Fibroblast of skin of scalp (primary cell): Measurements from ENCODE around the gene FGF1.

ENCODE experiments used
- DNase-seq: peaks from one replicate; pipeline ENCODE4 v3.0.0-alpha.2; 2013

Gene FGF1

GRCh38 chr5:142696379-142696778 lies 10.5 kb upstream of the FGF1 start:
- no peak for DNase-seq

- DNase-seq, result no peak
Observed at GRCh38 chr5:142694092-142694856, 8.4 kb upstream of the FGF1 start.

DNA sequence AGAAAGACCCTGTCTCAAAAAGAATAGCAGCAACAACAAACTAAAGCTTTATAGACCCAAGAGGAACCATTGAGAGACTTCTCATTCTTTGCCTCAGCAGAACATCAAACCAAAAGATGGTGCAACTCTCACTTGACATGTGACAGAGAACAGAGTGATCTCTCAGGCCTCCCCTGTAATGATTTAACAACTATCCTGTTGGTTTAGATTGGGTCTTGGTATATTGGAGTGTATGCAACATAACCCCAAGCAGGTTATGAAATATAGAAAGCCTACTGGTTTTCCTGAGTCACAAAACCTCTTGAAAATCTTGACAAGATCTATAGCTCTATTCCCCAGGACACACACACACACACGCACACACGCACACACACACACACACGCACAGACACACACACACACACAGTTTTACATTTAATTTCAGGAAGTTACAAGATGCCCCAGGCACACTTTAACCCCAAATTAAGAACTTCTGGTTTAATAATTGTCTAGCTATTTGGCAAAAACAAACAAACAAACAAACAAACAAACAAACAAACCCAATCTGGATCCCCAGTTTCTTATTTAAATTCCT lies 6.5 kb upstream of the FGF1 start:
- no peak for DNase-seq

DNA sequence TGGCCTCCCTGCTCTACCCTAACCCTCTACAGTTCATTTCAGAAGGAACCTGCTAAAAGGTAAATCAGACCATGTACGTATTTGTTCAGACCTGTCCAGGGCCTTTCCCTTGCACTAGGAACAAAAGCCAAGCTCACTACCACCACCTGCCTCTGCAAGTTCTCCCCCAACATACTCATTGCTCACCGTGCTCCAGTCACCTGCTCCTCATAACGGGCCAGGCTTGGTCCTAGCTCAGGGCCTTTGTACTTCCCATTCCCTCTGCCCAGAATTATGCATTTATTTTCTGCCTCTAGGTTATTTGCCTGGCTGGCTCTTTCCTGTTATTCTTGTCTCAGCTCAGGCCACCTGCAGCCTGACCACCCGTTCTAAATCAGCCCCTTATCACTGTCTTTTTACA lies 4.8 kb upstream of the FGF1 start:
- no peak for DNase-seq

DNA sequence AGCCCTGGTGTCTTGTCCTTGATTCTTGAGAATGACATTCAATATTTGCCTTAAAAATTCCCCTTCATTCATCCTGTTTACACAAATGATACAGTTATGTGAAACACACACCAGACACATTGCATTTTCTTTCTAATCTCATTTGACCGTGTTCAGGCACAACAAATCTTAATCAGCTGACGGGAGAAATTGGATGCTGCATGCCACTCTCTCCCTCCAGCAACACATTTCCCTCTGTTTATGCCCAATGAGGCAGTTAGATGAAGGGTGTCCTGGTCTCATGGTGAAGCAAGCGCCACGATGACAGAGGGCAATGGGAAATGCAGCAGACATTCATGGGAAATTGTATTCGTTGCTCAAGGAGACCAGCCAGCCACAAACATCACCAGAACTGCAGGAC lies 3.2 kb upstream of the FGF1 start:
- no peak for DNase-seq

- no peak for DNase-seq
Observed at GRCh38 chr5:142688281-142688989, 2.5 kb upstream of the FGF1 start.

GRCh38 chr5:142686968-142687367 lies 1.1 kb upstream of the FGF1 start:
- DNase-seq, result no peak

DNA sequence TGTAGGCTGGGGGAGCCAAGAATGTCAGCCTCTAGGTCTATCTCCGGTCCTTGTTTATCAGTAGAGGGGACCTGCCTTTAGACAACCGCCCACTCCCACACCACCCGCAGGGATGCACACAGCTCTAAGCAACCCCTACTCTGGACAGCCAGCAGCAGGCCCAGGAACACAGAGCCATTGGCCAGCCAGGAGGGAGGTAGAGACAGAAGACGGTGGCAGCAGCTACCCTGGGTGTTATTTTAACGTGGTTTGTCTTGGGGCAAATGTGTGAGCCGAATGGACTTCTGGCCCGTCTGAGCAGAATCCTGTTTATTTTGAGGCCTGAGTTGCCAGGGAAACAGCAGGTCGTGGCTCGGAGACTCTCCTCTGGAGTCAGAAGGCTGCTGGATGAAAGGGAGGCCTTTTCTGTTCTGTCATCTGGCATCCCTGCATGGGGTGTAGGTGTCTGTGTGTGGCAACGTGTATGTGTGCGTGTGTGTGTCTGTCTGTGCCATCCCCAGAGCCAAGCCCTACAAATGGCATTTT lies 382 bp upstream of the FGF1 start:
- no peak for DNase-seq

GRCh38 chr5:142684508-142685041 lies 1.3 kb downstream of the FGF1 start:
- no peak for DNase-seq

- DNase-seq, result no peak
Observed at GRCh38 chr5:142683881-142684505, 1.9 kb downstream of the FGF1 start.

DNA sequence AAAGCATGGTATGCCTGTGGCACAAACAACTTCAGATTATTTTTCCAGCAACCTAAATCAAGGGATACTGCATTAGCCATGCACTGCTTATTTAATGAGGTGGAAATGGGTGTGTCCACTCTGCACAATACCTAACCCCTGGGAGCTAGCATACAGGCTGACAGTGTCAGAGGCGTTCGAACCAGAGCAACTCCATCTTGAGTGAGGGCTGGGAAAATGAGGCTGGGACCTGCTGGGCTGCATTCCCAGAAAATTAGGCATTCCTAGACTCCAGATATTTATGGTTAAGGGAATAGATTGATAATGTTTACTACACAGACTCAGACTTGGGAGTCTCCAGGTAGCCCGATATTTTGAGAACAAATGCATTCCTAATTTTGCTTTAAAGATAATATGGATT lies 2.8 kb downstream of the FGF1 start:
- DNase-seq, result no peak

- peak; percentile 14 for DNase-seq
Observed at GRCh38 chr5:142680605-142681259, 5.2 kb downstream of the FGF1 start.

DNA sequence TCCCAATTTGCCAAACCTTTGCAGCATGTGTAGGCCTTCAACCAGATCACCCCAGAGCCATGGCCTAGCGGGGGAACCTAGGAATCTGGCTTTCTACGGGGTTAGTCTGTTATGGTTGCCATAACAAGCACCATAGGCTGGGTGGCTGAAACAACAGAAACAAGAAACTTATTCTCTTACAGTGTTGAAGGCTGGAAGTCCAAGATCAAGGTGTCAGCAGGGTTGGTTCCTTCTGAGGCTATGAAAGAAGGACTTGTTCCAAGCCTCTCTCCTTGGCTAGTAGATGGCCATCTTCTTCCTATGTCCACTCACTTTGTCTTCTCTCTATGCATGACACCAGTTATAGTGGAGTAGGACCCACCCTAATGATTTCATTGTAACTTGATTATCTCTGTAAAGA lies 6.1 kb downstream of the FGF1 start:
- no peak for DNase-seq

DNA sequence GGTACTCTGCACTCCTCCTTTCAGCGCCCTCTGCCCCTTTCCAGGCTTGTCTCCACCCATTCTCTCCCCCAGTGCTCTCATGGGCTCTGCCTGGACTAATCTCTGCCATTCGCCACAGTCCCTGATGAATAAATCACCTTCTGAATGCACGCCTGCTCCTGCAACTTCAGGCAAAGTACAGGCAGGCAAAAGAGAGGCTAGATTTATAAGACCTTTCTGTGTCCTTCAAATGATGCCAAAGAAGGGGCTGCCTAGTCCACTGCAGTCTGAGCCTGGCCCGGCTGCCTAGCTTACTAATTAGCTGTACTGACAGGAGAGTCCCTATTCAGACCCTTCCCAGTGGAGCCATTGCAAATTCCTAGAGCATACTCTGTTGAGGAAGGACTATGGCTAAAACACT lies 7.4 kb downstream of the FGF1 start:
- no peak for DNase-seq

GRCh38 chr5:142677198-142677597 lies 8.7 kb downstream of the FGF1 start:
- no peak for DNase-seq

DNA sequence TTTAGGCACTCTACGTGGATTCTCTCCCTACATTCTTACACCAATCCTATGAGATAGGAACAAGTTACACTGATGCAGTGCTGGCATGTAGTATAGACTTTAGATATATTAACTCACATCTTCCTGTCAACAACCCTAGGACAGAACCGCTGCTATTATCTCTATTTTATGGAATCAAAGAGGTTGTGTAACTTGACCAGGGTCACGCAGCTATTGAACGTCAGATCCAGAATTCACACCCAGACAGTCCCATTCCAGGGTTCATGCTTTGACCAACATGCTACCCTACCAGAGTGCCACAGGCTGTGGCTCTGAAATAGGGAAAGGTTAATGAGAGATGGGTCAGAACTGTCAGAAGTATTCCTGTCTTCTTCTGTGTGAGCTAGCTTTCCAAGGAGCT lies 9.6 kb downstream of the FGF1 start:
- no peak for DNase-seq

DNA sequence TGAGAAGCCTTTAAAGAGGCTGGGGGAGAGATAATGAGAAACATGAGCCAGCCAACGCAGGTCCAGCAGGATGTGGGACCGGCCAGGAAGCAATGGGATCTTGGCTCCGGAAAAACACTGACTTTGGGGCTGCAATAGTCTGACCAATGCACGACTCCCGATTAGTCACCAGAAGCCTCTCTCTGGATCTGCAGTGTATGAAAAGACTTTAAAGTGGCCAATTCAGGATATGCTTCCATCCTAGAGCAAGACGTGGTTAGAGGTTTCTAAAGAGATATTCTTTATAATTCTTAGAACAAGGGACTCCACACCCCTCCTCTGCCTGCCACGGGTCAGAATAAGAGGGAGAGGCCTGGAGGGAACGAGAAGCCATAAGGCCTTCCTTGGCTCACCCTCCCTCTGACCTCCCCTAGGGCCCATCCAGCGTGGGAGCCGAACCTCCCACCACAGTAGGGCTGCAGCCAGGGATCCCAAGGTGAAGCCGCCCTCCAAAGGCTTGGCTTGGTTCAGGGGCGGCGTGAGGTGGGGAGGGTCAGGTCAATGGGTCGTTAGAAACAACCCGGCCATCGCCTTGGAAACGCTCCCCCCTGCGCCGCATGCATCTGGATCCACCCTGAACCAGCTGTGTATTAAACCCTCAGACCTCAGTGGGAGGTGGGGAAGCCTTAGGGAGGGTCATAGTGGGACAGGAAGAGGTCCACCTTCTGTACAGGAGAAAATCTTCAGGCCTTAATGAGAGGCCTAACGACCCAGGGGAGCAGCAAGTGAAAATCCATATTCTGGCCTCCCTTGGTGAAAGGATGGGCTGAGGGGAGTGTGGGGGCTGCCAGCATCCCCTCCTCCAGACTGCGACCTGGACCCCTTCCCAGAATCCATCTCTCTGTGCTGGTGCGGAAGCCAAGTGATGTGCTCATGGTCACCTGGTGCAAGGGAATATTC lies 11.1 kb downstream of the FGF1 start:
- peak; percentile 53 for DNase-seq

DNA sequence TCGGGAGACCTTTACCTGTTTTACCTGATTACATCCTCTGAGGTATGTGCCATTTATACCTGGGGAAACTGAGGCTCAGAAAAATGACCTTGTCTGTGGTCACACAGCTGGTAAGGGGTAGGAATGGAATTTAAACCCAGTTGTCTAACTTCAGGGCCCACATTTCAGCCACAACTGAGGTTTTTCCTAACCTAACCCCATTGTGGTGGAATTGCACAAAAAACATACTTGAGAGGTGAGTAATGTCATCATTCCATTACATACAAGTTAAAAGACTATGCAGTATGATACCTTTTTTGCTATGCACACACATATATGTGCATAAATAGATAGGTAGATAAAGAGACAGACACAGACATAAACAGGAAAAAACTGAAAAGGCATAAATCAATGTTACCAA lies 14.1 kb downstream of the FGF1 start:
- DNase-seq, result peak; percentile 66

DNA sequence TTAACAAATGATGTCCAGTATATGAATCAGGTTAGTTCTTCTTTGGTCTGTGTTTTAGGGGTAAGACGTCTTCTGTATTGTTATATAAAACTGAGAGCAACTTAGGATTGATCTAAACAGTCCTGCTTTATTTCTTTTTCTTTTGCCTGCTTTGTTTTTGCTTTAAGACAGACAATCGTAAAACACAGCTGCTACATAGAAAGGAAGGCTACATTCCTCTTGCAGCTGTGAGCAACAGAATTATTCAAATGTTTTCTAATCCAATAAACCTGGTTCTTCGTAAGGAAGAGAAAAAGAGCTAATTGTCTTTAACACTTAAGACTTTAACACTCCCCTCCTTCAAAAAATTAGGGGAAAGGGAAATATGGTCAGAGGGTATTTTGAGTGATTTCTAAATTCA lies 14.6 kb downstream of the FGF1 start:
- no peak for DNase-seq

DNA sequence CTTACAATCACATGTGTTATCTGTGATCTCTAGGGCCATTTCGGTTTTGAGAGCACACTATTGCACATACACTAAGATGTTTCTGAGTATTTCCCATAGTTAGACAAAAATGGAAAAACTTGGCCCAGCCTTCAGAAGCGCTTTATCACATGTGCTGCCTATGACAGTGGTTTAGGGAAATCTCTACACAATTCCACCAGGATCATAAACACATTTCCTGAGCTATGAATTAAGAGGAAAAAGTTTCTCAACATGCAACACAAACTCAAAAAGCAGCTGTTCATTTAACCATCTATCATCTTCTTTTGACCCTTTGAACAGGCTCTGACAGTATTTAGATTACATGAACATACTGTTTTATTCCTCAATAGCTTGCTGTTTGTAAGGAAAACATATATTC lies 15.1 kb downstream of the FGF1 start:
- no peak for DNase-seq

- DNase-seq, result no peak
Observed at GRCh38 chr5:142669477-142669876, 16.4 kb downstream of the FGF1 start.
